ENCODE measurements around the gene MARCHF6.

DNA sequence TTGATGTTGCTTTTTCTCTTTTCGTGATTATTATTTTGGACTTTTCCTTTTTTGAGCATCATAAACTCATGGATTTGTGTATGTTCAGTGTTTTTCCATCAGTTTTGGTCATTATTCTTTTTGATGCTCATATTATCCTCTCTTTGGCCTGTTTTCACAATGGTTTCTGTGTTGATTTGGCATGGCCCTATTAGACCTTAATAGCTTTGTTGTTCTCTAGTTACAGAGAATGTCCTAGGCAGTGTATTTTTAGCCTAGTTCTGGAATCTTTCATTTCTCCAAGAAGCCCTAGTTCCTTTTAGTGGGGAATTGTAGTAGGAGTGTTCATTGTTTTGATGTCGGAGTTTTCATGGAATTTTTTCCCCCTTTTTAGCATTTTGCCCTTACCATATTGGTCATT, 46.9 kb downstream of the MARCHF6 start:
- TF ChIP-seq EP300 (IDR thresholded peaks at IDR 0.05) (no peak), POLR2A (IDR thresholded peaks at IDR 0.05) (no peak)
- TF ChIP-seq, protein P1, sequence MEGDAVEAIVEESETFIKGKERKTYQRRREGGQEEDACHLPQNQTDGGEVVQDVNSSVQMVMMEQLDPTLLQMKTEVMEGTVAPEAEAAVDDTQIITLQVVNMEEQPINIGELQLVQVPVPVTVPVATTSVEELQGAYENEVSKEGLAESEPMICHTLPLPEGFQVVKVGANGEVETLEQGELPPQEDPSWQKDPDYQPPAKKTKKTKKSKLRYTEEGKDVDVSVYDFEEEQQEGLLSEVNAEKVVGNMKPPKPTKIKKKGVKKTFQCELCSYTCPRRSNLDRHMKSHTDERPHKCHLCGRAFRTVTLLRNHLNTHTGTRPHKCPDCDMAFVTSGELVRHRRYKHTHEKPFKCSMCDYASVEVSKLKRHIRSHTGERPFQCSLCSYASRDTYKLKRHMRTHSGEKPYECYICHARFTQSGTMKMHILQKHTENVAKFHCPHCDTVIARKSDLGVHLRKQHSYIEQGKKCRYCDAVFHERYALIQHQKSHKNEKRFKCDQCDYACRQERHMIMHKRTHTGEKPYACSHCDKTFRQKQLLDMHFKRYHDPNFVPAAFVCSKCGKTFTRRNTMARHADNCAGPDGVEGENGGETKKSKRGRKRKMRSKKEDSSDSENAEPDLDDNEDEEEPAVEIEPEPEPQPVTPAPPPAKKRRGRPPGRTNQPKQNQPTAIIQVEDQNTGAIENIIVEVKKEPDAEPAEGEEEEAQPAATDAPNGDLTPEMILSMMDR (IDR thresholded peaks at IDR 0.05): no peak
